ENCODE results near the gene MFSD2B. TPM values are rescaled to one million over a fixed set of nuclear protein-coding genes. Genes with fewer than 3 reads are reported as not detected.

The MFSD2B gene
- total RNA-seq, 1 experiment from 2014 or later = 0.39 TPM

DNA sequence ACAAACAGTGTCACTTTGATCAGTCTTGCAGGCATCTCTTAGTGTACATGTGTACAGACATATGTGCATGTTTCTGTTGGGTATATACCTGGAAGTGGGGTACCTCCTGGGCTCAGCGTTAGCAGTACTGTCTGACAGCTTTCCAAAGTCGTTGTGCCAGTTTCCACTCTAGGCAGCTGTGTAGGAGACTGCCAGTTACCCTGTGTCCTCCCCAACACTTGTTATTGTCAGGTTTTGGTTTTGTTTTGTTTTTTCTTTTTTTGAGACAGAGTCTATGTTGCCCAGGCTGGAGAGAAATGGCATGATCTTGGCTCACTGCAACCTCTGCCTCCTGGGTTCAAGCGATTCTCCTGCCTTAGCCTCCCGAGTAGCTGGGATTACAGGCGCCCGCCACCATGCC, 45.9 kb downstream of the MFSD2B start (continued):
- no peak for TF ChIP-seq YY1 (IDR thresholded peaks at IDR 0.05; ENCODE audit: extremely low read depth, insufficient replicate concordance, low read depth, low read length)
- no peak for TF ChIP-seq CEBPB (IDR thresholded peaks at IDR 0.05; ENCODE audit: low read depth)
- no peak for TF ChIP-seq POLR2A (IDR thresholded peaks at IDR 0.05; ENCODE audit: borderline replicate concordance, extremely low read depth, insufficient read depth, insufficient read length)
- TF ChIP-seq POLR2AphosphoS5 (IDR thresholded peaks at IDR 0.05; ENCODE audit: low read depth, low read length) = no peak
- no peak for TF ChIP-seq EZH2phosphoT487 (IDR thresholded peaks at IDR 0.05; ENCODE audit: borderline replicate concordance)
- TF ChIP-seq, protein P1, sequence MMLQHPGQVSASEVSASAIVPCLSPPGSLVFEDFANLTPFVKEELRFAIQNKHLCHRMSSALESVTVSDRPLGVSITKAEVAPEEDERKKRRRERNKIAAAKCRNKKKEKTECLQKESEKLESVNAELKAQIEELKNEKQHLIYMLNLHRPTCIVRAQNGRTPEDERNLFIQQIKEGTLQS (IDR thresholded peaks at IDR 0.05) = no peak
- no peak for TF ChIP-seq ELF1 (IDR thresholded peaks at IDR 0.05; ENCODE audit: borderline replicate concordance, low read depth)
- no peak for TF ChIP-seq SIN3A (IDR thresholded peaks at IDR 0.05; ENCODE audit: low read depth)
- no peak for TF ChIP-seq EZH2 (IDR thresholded peaks at IDR 0.05)
- no peak for TF ChIP-seq ZNF274 (IDR thresholded peaks at IDR 0.05; ENCODE audit: low read depth, low read length)
- no peak for TF ChIP-seq SRF (IDR thresholded peaks at IDR 0.05; ENCODE audit: low read depth)

DNA sequence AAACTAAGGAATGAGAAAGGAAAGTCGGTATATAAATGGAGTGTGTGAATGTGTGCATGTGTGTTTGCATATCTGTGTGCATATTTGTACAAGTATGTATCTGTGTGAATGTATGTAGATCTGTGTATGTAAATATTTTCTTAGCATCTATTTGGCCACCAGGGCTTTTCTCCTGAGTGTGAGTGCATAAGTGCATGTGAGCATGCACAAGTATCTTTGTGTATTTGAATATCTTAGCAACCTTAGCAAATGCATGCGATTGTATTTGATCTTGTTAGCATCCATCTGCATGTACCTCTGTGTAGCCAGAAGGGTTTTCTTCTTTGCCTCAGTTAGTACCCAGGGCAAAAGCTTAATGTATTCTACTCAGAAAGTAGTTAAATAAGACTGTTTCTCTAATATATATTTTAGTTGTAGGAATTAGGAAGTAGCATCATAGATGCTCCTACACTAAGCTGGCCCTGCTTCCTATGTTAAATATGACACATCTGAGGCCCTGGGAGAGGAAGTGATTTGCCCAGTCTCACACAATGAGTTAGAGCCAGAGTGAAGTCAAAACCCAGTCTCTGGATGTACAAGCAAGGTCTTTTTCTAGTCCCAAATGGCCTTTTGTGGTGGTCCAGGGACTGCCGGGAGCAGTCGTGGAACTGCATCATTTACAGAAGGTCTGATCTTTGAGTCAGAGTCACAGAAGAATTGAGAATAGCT, 48.8 kb downstream of the MFSD2B start:
- no peak overlapping the region for H3K9ac ChIP-seq (ENCODE audit: low read length)
- no TSS peak for BruUV-seq (replicated peaks)
- H3K27me3 ChIP-seq (ENCODE audit: insufficient read depth, low read length) = no peaks in the 10 kb centered on the region
- H3K36me3 ChIP-seq (ENCODE audit: control insufficient read depth in 1 of 2, insufficient read depth in 2 of 2, low read length in 2 of 2) = no peaks in the 10 kb centered on the region
- ChIA-PET CTCF (interaction anchor here (1.7 kb wide), 1 partner anchor 234 kb away, joined by 6 read pairs; no protein-coding TSS in a partner anchor), POLR2A (interaction anchor here (1.1 to 1.6 kb wide), 3 partner anchors 10 to 18 kb away, joined by 3 read pairs; partner anchors contain the start of genes SF3B6 and WDCP), RAD21 (ENCODE audit: low non-redundant PET in 1 of 2, low total read pairs in 2 of 2, uncharacterized antibody in 2 of 2, unreplicated experiment in 2 of 2) (no interaction called here)
- H3K9me3 ChIP-seq (ENCODE audit: control insufficient read depth in 1 of 2, insufficient read depth in 1 of 2, low read depth in 1 of 2, low read length in 2 of 2) = no peaks in the 10 kb centered on the region
- no peak for ATAC-seq
- H3K27ac ChIP-seq (ENCODE audit: low read depth, low read length) = no peak overlapping the region
- no peaks in the 10 kb centered on the region for H3K79me2 ChIP-seq (ENCODE audit: insufficient read depth, low read length)
- no peaks in the 10 kb centered on the region for H4K20me1 ChIP-seq (ENCODE audit: insufficient read depth)
- H3K4me1 ChIP-seq (ENCODE audit: control insufficient read depth in 1 of 2, insufficient read depth in 2 of 2, low read length in 2 of 2) = no peaks in the 10 kb centered on the region
- no peak for TF ChIP-seq CEBPB (IDR thresholded peaks at IDR 0.05; ENCODE audit: low read depth)
- TF ChIP-seq, protein P1 (IDR thresholded peaks at IDR 0.05) = no peak
- TF ChIP-seq ELF1 (IDR thresholded peaks at IDR 0.05; ENCODE audit: borderline replicate concordance, low read depth) = no peak
- no peak for TF ChIP-seq RAD21 (IDR thresholded peaks at IDR 0.05; ENCODE audit: low read depth)
- TF ChIP-seq, protein P2, sequence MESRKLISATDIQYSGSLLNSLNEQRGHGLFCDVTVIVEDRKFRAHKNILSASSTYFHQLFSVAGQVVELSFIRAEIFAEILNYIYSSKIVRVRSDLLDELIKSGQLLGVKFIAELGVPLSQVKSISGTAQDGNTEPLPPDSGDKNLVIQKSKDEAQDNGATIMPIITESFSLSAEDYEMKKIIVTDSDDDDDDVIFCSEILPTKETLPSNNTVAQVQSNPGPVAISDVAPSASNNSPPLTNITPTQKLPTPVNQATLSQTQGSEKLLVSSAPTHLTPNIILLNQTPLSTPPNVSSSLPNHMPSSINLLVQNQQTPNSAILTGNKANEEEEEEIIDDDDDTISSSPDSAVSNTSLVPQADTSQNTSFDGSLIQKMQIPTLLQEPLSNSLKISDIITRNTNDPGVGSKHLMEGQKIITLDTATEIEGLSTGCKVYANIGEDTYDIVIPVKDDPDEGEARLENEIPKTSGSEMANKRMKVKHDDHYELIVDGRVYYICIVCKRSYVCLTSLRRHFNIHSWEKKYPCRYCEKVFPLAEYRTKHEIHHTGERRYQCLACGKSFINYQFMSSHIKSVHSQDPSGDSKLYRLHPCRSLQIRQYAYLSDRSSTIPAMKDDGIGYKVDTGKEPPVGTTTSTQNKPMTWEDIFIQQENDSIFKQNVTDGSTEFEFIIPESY (IDR thresholded peaks at IDR 0.05; ENCODE audit: extremely low read depth, insufficient replicate concordance, low read length) = no peak
- H3K9me2 ChIP-seq (ENCODE audit: insufficient read depth) = no peaks in the 10 kb centered on the region
- no peak overlapping the region for H2AFZ ChIP-seq (ENCODE audit: low read depth, low read length, poor library complexity, severe bottlenecking)
- no peak overlapping the region for H3K4me3 ChIP-seq (replicated peaks in 1 of 2; ENCODE audit: low read depth in 1 of 2, low read length in 2 of 2)
- intact Hi-C loops (cut with micrococcal nuclease) = no loop called here
- H3K4me2 ChIP-seq (ENCODE audit: low read length) = no peak overlapping the region
- DNase-seq (ENCODE audit: low read depth, low spot score) = no peak

All from HCT116 (cell line).